Measurements from ENCODE around the gene ADCY5. TPM values are rescaled to one million over a fixed set of nuclear protein-coding genes. Genes with fewer than 3 reads are reported as not detected.

Gene ADCY5
- total RNA-seq, 6 experiments from 2014 or later: 0.09 to 0.95 (median 0.19) TPM

DNA sequence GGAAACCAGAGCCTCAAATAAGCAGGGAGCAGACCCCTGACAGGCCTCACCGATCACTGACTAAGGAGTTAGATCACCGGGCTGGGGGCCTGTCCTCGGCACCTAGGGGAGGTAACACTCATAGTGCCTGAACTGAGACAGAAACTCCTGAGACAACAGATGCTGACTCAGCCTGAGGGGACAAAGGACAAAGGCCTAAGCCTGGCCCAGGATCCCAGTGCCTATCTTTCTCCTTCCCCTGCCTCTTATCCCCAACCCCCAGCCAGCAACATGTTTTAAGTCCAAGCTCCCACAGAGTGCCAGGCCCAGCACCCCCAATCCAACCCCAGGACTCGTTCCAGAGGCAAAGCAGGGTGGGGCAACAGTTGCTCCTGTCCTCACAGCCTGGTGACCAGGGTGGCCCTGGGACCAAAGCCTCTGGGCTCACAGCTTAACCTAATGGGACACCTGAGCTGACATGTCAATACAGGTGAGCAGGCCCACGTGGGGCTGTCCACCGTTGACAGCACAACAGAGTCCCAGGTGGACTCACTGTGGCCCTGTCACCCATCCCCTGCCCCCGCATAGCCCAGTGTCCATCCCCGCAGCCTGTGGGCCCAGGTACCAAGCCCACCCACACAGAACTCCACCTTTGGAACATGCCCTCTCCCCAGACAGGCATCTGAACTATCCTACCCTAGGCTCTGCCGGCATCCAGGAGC, 37.4 kb downstream of the ADCY5 start:
- Mint-ChIP-seq H3K27ac (no peak overlapping the region), H3K4me3 (no peak overlapping the region), H3K4me1 (ENCODE audit: low read depth) (no peaks in the 10 kb centered on the region), H3K27me3 (ENCODE audit: insufficient read depth) (peaks cover 67% of the 10 kb centered on the region), H3K36me3 (ENCODE audit: low read depth) (no peaks in the 10 kb centered on the region), H3K9me3 (no peaks in the 10 kb centered on the region)
- DNase-seq: no peak
- TF ChIP-seq, protein P1, sequence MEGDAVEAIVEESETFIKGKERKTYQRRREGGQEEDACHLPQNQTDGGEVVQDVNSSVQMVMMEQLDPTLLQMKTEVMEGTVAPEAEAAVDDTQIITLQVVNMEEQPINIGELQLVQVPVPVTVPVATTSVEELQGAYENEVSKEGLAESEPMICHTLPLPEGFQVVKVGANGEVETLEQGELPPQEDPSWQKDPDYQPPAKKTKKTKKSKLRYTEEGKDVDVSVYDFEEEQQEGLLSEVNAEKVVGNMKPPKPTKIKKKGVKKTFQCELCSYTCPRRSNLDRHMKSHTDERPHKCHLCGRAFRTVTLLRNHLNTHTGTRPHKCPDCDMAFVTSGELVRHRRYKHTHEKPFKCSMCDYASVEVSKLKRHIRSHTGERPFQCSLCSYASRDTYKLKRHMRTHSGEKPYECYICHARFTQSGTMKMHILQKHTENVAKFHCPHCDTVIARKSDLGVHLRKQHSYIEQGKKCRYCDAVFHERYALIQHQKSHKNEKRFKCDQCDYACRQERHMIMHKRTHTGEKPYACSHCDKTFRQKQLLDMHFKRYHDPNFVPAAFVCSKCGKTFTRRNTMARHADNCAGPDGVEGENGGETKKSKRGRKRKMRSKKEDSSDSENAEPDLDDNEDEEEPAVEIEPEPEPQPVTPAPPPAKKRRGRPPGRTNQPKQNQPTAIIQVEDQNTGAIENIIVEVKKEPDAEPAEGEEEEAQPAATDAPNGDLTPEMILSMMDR (IDR thresholded peaks at IDR 0.05): no peak

DNA sequence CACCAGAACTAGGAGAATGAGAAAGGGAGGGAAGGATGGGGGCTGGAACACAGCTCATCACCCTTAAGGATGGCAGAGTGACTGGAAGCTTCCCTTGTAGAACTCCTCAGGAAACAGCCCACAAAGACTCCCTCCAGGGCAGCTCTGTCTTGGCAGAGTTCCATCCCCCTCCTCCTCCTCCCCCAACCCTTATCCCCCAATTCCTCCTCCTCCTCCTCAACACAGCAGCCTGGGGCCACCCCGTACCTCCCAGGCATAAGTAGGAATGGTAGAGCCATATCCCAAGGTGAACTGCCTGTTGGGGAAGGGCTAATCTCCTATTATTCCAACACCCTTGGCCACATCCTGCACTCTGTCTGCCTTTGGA, 38.8 kb downstream of the ADCY5 start:
- Mint-ChIP-seq H3K27me3 (ENCODE audit: insufficient read depth) (peaks cover 57% of the 10 kb centered on the region), H3K27ac (no peak overlapping the region), H3K36me3 (ENCODE audit: low read depth) (no peaks in the 10 kb centered on the region), H3K4me3 (no peak overlapping the region), H3K9me3 (no peaks in the 10 kb centered on the region), H3K4me1 (ENCODE audit: low read depth) (no peaks in the 10 kb centered on the region)
- TF ChIP-seq, protein P1 (IDR thresholded peaks at IDR 0.05): no peak
- no peak for DNase-seq

DNA sequence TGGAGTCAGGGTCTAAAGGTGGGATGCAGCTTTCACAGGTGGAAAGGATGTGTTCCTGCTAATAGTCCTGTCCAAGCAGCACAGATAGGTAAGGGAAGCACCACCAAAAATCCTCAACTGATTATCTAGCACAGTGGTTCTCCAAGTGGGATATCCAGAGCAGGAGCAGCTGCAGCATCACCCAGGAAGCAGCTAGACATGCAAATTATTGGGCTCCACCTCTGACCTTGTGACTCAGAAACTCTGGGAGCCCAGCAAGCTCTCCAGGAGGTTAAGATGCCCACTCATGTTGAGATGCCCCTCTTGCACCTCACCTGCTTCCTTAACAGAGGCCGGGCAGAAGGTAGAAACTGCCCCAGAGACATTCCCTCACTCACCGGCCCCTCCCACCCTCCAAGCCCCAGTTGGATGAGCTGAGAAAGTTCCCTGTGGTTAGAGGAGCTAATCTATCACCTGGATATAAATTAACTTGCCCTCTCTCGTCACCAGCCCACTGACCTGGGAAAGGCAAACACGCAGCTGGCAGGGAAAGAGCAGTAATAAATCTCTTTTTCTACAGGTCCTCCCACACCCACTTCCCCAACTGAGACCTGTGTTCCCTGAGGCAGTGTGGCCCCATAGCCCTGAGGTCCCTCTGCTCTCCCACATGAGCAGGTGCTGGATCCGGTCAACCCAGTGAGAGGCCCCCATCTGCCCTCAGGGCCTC, 39.3 kb downstream of the ADCY5 start:
- Mint-ChIP-seq H3K4me1 (ENCODE audit: low read depth) (no peaks in the 10 kb centered on the region), H3K4me3 (no peak overlapping the region), H3K9me3 (no peaks in the 10 kb centered on the region), H3K27me3 (ENCODE audit: insufficient read depth) (peaks cover 53% of the 10 kb centered on the region), H3K27ac (no peak overlapping the region), H3K36me3 (ENCODE audit: low read depth) (no peaks in the 10 kb centered on the region)
- TF ChIP-seq, protein P1 (IDR thresholded peaks at IDR 0.05): no peak
- DNase-seq: no peak

DNA sequence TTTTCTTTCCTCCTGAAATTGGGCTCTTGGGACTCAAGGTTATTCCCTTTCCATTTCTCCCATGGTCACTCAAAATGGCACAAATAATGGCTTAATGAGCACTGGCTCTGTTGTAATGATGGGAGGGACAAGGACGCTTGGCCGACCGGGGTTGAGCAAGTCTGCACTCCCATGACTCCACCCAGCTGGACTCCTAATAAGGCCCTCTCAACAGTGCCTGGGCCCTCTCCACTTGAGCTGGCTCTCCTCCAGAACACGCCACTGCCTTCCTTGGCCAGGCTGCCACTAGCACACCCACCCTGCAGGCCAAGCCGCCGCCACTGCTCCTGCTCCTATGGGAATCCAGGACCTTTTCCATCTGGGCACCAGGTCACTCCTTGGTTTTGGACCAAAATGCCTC, 42.3 kb downstream of the ADCY5 start:
- no peak overlapping the region for H3K4me3 Mint-ChIP-seq
- no peaks in the 10 kb centered on the region for H3K4me1 Mint-ChIP-seq (ENCODE audit: low read depth)
- no peaks in the 10 kb centered on the region for H3K36me3 Mint-ChIP-seq (ENCODE audit: low read depth)
- TF ChIP-seq, protein P1 (IDR thresholded peaks at IDR 0.05): no peak
- H3K27me3 Mint-ChIP-seq (ENCODE audit: insufficient read depth): peaks cover 44% of the 10 kb centered on the region
- H3K27ac Mint-ChIP-seq: no peak overlapping the region
- H3K9me3 Mint-ChIP-seq: no peaks in the 10 kb centered on the region
- DNase-seq: no peak

DNA sequence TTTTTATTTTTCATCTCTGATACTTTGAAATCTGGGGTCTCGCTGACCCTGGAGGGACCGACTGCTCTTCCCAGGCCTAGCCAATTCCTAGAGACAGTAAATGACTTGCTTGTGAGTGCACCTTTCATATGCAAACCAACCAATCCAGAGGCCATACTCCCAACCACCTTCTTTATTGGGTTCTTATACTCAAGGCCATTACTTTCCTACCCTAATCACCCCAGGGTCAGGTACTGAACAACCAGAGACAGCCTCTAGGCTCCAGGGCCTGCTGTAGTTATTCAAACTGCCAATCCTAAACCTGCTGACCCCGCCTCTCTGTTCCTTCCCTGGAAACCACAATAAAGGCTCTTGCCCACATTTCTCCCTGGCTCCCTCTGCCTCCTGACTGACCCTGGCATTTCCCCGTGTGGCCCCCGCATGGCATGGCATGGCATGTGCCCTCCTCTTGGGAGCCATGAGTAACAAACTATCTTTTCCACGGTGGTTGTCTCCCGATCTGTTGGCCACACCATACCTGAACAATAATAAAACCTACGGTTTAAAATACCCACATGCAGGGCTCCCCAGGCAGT, 42.9 kb downstream of the ADCY5 start:
- Mint-ChIP-seq H3K9me3 (no peaks in the 10 kb centered on the region), H3K36me3 (ENCODE audit: low read depth) (no peaks in the 10 kb centered on the region), H3K4me3 (no peak overlapping the region), H3K27ac (no peak overlapping the region), H3K27me3 (ENCODE audit: insufficient read depth) (peaks cover 40% of the 10 kb centered on the region), H3K4me1 (ENCODE audit: low read depth) (no peaks in the 10 kb centered on the region)
- TF ChIP-seq, protein P1 (IDR thresholded peaks at IDR 0.05): no peak
- DNase-seq: no peak

All from HFFc6 (cell line).